SKM-1 treated with dmso at 0.1 percent for 144 hours (cell line): ENCODE data around the gene ZNF697.

Source experiments
- DNase-seq: peaks from one replicate; lab custom pipeline; 2025; ENCODE audit not compliant: unreplicated experiment; lab: John Stamatoyannopoulos, UW

The ZNF697 gene

DNA sequence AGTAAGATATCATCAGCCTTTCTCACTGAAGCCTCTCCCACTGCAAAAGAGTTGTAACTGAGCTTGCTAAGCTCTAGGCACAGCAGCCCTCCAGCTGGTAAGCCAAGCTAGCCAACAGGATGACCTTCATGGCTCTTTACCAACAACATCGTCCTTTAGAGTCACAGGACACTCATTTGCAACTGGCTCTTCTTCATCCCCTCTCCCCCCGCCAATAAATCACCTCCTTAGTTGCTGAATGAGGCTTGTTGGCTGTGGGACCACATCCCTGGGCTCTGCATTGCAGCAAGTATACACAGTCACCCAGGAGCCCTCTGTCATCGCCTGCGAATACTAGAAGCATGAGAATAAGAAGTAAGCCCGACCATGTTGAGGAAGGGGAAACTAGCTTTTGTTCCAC lies 16.0 kb upstream of the ZNF697 start:
- DNase-seq: no peak

DNA sequence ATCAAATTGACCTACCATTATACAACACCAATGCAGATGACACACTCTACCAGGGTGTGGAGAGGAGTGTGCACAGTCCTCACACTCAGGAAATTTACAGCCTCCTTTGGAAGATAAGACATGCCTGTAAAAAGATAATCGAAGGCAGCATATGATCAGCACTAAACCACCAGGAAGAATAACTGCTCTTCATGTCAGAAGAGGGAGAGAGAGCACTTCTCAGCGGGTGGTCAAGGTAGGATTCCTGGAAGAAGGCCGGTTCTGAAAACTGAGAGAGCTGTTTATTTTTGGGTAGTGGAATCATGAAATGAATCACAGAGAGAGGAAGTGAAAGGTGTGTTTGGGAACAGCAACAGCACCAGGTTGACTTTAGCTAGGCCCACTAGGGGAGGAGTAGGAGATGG lies 14.0 kb upstream of the ZNF697 start:
- DNase-seq: no peak

DNA sequence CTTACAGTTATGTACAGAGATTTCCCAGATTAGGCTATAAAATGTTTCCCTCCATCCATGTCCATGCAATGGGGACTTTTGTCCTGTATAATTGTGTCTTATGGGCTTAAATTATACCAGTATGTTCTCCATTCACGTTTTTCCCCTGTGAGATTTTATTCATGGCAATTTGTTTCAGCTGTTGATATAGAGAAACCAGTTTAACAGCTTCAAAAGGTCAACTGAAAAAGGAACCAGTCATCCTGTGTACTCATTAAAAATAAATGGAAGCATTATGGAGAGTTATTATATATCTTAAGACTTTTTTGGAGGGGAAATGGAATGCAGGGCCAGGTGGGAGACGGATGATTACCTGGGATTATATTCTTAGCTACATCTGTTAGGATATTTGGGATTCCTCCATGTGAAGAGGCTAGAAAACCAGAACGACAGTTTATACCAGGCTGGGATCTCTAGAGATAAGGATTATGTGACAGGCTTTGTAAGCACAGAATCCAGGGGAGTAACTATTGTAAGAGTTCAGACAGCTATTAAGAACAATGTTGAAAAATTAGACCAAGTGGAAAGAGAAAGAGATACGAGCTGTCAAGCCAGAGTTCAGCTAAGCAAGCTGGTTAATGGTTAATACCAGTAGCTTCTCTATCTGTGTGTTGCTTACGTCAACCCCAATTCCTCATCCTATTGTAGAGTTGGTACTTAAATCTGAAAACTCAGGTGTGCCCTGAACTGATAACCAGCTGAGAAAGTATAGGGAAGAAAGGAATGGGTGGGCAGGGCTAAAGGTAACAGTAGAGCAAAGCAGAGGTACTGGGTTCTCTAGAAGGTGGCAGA lies 12.4 kb upstream of the ZNF697 start:
- no peak for DNase-seq

DNA sequence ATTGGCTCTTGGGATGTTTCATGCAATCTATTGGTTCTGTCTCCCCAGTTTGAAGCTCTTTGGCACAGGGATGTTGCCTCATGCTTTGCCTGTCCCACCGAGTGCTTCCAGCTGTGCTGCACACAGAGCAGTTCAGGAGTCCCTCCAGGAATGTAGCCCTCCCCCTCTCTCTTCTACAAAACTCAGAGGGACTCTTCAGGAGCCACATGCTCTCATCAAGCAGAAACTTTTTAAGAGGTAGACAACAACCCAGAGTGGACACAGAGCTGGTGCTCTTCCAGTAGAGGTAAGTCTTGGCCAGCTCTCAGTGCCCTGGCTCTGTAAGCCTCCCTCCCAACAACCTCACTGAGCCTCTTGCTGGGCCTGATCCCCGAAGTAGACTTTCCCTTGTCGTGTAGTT lies 11.6 kb upstream of the ZNF697 start:
- DNase-seq: no peak

DNA sequence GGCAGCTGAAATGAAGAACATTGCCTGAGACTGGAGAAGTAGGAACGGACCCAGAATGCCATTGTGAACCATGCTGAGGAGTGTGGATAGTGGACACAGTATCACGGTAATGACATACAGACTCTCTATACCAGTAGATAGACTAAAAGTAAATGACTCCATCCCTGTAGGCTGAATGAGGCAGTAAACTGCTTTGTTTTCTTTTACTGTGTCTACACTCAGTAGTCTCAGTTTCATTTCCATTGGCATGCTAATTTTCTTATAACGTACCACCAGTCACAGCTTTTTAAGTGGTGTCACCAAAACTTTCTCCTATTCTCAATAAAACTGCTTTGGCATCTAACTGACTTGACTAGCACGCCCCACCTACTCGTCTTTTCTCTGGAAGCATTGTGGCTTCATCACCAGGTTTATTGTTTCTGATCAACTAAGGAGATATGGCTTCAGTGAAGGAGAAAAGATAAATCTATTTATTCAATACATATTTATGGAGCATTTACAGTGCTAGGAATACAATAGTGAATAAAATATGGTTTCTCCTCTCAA lies 8.4 kb upstream of the ZNF697 start:
- DNase-seq: no peak

DNA sequence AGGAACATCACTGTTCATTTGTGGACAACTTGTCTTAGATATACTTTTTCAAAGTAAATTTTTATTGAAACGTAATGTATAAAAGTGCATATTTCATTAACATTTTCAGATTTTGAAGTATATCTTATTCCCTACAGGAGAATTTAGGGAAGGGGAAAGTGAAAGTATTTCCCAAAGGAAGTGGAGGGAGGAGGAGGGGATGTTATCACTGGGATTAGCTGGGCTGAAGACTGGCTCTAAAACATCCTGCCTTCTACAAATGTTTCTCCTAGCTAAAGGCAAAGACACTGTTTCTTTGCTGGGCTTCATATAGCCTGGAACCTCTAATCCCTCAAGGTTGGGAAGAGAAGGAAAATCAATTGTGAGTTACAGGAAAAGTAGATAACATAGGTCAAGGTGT lies 7.1 kb upstream of the ZNF697 start:
- DNase-seq: no peak

DNA sequence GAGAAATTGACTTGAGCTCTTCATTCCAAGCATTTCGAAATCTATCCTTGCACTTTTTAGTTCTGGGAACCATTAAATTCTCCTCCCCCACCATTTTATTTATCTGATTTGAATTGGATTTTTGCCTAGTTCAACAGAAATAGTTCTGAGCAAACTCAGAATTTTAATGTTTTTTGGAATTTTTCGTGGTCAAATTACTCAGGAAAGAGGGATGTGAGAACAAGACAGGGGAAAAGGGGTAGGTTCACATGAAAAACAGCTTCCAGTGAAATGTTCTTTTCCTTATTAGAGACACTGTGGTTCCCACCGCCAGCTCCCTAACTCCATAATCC lies 5.7 kb upstream of the ZNF697 start:
- DNase-seq: no peak

DNA sequence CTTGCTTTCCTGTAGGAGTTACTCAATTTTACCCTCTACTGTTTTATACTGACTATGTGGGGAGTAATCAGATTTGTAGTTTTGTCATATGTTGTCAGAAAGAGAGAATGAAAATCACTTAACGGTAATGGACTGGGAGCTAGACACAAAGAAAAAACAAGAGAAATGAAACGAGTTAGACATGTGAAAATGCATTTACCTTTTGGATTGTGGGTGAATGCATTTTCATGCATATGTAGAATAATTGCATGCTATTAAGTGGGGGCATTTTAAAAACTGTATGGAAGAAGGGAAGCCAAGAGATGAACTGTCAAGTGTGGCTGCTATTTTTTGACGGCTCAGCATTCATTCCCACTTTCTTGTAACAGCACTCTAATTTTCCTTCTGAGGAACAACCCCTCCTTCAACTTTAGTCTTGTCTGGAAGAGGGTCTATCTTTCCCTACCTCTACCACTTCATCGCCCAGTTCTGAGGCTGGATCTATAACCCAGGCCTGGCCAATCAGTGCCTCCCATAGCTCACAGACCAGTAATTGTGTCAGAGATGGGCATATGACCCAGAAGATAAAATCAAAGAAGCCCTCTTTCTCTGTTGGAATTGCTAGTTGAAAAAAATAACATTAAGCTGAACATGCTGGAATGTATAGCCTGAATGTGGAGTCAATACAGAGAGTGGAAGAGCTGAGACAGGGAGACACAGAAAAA lies 5.2 kb upstream of the ZNF697 start:
- no peak for DNase-seq

DNA sequence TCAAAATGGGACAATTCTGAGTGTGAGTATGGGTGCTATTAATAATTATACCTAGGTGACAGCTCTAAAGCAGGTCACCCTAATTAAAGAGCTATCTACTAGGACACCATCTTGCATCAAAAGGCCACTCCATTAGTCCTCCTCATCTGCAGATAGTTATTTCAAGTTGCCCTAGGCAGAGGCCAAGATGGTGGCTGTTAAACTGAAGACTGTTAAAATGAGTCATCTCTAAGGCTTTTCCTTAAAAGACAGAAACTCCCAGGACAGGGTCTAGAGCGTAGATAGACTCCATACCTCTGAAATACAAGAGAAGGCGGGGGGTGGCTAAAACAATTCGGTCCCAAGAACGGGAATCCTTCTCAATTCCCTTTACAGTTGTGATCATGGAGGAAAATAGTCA lies 4.5 kb upstream of the ZNF697 start:
- DNase-seq: no peak

DNA sequence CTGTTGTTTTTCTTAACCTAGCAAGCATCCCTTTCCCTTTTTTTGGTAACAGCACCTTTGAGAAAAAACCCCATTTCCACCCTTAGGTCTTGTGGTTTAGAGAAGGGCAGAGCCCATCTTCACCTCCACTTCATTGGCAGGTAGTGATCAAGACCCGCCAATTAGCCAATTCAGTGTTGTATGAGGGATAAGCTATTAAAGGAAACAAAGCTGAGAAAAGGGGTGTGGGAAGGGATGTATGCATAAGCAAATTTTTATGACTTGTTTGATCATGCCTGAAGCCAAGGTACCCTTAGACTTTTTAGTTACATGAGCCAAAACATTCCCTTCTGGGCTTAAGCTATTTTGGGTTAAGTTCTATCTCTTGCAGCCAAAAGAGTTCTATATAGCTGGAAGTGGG lies 3.6 kb upstream of the ZNF697 start:
- DNase-seq: no peak

DNA sequence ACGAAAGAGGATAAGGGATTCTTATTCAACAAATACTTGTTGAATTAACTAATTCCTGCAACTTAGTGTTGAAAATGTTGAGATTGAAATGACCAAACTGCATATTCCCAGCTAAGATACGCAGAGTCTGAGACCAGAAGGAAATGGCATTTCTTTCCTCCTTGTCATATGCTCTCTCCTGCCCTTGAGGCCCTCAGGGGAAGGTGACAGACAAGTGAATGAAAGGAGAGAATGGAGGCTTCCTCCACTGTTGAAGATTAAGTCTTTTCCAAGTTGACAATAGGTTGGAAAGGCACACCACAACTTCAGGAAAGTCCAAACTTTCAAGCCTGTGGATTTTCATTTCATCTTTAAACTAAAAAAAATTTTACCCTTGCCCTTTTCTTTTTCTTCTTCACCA lies 3.1 kb upstream of the ZNF697 start:
- no peak for DNase-seq

DNA sequence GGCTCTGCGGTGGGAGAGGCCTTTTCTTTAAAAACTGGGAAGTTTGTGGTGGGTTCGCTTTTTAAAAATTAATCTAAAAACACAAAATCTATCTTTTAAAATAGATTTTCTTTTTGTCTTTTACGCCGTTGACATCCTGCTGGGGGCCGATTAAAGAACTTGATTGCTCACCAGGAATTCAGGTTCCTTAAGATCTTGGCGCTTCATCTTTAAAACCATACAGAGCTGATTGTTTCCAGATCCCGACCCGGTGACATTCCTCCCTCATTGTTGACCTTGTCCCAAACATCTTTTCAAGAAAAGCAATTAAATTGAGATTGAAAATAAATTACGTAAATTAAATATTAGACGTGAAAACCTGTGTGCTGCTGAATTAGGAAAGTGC lies 546 bp upstream of the ZNF697 start:
- DNase-seq: no peak

DNA sequence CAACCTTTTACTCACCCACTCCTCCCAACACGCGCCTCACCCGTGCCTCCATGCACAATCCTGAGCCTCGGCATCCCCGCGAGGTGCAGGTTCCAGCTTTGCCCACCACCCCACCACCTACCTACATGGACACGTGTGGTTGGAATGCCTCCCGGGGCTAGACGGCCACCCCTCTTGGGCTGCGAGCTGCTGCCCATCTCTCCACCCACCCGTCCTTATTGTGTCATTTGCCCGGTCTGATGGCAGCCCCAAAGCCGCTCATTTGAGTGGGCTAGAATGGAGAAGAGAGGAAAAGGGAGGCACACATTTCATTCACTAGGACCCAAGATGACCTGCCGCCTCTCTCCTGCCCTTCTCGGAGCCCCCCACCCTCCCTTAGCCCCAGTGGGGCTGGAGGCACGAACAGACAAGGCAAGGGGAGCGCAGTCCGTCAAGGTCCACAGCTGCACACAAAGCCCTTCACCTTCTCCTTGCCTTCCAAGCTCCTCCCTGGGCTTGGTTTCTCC lies 785 bp downstream of the ZNF697 start:
- no peak for DNase-seq

DNA sequence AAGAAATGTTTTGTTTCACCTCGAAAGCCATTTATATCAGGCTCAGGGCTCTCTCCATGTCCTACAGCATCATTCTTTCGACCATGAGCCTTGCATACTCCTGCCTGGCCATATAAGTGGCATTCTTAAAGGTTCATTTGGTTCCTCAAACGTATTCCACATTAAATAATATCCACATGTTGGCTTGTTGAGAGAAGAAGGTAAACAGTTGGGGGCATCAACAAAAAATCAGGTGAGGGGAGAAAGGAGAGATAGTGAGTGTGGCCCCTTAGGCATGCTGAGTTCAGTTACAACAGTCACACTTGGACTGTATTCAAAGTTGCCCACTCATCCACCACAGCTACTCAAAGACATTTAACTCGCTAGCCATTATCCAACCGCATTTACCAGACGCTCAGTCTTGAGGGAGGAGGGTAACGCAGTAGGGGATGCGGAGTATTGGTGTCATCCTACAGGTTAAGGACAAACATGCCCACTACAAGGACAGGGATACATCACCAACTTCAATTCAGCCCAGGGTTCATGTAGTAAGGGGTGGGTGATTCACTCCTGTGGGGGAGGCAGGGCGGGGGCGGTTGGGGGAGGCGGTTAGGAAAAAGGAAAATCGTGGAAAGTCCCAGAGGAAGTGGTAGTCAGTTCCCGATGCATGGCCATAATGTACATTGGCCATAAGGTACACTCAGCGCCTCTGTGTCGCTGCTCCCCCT lies 1.4 kb downstream of the ZNF697 start:
- DNase-seq: no peak

DNA sequence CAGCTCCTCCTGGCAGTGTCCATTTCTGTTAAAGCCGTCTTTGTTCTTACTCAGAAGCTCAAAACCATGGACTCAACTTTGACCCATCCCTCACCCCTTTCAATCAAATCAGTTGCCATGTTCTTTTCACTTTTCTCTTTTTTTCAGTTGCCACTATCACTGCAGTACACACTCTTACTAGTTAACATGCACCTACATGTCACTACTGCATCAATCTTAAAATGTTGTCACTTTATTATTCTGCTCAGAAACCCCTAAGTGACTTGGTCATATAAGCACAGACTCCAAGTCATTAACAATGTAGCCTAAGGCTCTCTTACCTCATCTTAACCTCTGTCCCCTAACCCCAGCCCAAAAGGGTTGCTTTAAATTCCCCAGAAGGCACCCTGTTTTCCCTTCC lies 9.0 kb downstream of the ZNF697 start:
- DNase-seq: no peak

DNA sequence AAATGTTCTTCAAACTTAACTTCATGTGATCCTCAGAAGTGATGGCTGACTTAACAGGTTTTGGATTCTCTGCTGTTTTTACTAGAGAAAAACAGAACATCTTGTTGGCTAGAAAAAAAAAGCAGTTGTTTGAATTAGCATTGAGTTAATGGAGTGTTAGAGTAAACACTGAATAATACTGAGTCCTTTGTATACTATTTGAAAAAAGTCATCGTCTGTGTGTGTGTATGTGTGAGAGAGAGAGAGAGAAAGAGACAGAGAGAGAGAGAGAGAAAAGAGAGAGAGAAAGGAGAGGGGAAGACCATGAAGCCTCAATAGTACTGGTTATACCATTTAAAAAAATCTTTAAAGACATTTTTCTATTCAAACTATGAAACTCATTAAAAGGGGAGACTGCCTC lies 10.4 kb downstream of the ZNF697 start:
- no peak for DNase-seq

DNA sequence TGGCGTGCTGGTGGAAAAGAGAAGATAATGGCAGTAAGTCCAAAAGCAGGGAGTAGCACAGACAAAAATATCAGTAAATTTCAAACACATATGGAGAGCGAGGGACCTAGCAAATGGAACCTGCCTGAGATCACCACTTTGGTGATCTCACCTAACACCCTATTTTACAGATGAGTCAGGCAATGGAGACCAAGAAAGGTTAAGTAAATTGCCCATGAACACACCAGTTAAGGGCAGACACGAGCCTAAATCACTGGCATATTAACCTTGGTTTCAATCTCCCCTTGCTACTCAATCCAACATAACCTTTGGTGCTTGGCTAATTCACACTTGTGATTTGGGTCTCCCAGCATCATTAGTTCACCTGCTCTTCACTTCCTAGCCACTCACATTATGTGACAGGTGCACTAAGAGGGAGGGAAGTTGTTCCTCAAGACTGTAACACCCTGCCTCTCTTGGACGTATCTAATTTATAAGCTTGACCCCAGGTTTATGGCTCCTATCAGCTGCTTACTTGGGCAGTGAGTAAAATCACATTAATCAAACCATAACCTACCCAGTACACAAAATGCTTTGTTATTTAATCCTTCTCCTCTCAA lies 11.5 kb downstream of the ZNF697 start:
- no peak for DNase-seq

DNA sequence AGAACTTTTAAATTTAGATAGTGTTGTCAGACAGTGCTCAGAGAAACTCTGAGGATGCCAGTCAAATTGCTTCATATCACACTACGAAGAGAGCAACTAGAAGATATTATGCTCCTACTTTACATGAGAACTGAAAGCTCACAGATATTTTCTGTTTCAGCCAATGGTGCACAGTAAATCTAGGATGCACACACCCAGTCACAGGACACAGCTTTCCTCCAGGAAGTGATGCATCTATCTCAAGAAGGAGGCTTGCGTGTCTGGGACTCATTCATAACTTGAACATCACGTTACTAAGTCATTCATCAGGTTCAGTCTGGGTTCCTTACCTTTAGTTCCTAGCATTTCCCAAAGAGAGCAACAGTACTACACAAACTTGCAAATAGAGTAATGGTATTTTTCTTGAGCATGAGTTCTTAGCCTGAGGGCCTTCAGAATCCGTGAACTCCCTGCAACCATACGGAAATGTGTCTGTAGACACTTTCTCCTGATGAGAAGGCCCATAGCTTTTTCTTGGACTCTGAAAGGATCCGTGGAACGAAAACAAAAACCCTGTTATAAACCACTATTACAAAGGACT lies 12.2 kb downstream of the ZNF697 start:
- DNase-seq: no peak

DNA sequence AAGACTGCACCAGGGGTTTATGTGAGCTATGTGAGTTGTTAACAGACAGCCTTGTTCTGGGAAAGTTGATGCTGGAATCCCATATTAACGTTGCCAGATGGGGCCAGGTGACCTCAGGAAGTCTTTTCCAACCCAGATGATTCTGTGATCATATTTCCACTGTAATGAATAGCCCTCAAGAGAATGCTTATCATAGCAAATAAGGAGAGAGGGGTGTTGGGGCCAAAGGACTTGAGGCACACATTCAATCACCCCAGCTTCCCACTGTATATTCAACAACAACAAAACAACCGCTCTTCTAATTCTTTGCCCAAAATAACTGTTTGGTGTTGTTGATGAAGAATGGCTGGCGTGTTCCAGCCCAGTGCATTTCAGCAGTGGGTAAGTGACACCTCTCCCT lies 14.1 kb downstream of the ZNF697 start:
- DNase-seq: no peak

DNA sequence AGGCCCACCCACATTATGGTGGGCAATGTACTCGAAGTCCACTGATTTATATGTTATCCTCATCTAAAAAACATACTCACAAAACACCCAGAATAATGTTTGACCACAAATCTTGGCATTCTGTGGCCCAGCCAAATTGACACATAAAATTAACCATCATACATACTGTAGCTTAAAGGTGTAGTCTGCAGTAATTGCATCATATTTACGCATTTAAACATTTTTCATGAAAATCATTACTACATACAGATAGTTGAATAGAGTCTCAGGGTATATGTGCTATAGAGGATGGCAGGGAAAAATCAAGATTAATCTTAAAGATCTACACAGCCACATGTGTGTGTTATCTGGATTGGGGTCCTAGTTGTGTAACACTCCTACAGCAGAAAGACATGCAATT lies 14.5 kb downstream of the ZNF697 start:
- DNase-seq: no peak

DNA sequence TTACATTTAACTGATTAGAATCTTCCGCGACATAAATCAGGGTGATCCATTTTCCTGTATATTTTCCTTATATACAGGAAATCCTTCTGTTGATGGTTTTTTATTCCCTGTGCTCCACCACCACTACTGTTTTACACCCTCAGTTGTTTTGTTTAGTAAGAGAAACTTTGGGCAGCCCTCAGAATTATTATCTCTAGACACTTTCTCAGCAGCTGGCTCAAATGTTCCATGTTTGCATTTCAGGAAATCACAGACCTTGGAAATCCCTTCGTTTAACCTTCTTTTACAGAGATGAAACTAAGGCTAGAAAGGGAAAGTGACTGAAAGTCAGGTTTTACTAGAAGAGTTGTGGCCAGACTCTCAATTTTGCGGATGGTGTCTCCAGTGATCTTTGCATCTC lies 15.2 kb downstream of the ZNF697 start:
- DNase-seq: no peak
